A673 (cell line): ENCODE results near the gene KRT2. TPM values are rescaled to one million over a fixed set of nuclear protein-coding genes. Genes with fewer than 3 reads are reported as not detected.

Source experiments
- BruUV-seq: library from RNA; stranded (reverse); fragments of 400-500 nt; replicated peaks from 2 replicates; lab custom pipeline; 2021; lab: Mats Ljungman, UMichigan
- CTCF ChIA-PET: fragments of 300-600 bp; sonication (Branson Sonifier 250); formaldehyde crosslinking; loops from one replicate; lab custom pipeline; 2022; ENCODE audit warnings: antibody characterized with exemption; lab: Charles Lee
- POLR2A ChIA-PET: fragments of 300-600 bp; sonication (Branson Sonifier 250); formaldehyde crosslinking; loops from one replicate; lab custom pipeline; 2022; ENCODE audit warnings: antibody characterized with exemption; ENCODE audit not compliant: low non-redundant PET; lab: Charles Lee
- DNase-seq: peaks from one replicate; pipeline ENCODE4 v3.0.0-alpha.2; 2015; ENCODE audit warnings: low spot score
- H3K27ac ChIP-seq: fragments of 200-600 bp; sonication (generic); 2 replicates; pipeline ENCODE4 v1.5.1; 2016; ENCODE audit warnings: mixed run types, low read depth, mild to moderate bottlenecking, mixed read lengths, antibody characterized with exemption, low read length; ENCODE audit not compliant: poor library complexity, severe bottlenecking
- H3K27me3 ChIP-seq: fragments of 200-600 bp; sonication (generic); replicated peaks from 2 replicates; pipeline ENCODE4 v1.6.1; 2017; ENCODE audit warnings: mixed run types, low read depth, mild to moderate bottlenecking, mixed read lengths, antibody characterized with exemption, low read length; ENCODE audit not compliant: insufficient read depth, poor library complexity
- H3K36me3 ChIP-seq: fragments of 200-600 bp; sonication (generic); 2 replicates; pipeline ENCODE4 v1.6.1; 2016; ENCODE audit warnings: mixed run types, mild to moderate bottlenecking, mixed read lengths, antibody characterized with exemption, low read length; ENCODE audit not compliant: insufficient read depth, poor library complexity, severe bottlenecking
- H3K4me1 ChIP-seq: fragments of 200-600 bp; sonication (generic); 2 replicates; pipeline ENCODE4 v1.6.1; 2017; ENCODE audit warnings: mixed run types, mild to moderate bottlenecking, mixed read lengths, antibody characterized with exemption, low read length; ENCODE audit not compliant: insufficient read depth, poor library complexity, severe bottlenecking
- H3K4me3 ChIP-seq: fragments of 200-600 bp; sonication (generic); 2 replicates; pipeline ENCODE4 v1.5.1; 2016; ENCODE audit warnings: low read depth, mixed run types, mild to moderate bottlenecking, mixed read lengths, low read length; ENCODE audit not compliant: poor library complexity, severe bottlenecking
- H3K9me3 ChIP-seq: fragments of 200-600 bp; sonication (generic); 2 replicates; pipeline ENCODE4 v1.6.1; 2016; ENCODE audit warnings: mixed run types, low read depth, mild to moderate bottlenecking, mixed read lengths, antibody characterized with exemption, low read length; ENCODE audit not compliant: poor library complexity, severe bottlenecking
- CTCF ChIP-seq: fragments of 300-800, 200-600 bp; sonication (generic); conservative IDR thresholded peaks from 2 replicates; pipeline ENCODE4 v1.5.1; 2017; ENCODE audit warnings: low read depth, mild to moderate bottlenecking, antibody characterized with exemption, low read length, moderate library complexity, mixed read lengths
- EZH2 ChIP-seq: fragments of 200-600 bp; sonication (generic); IDR thresholded peaks from 2 replicates; pipeline ENCODE4 v1.6.1; 2017; ENCODE audit warnings: borderline replicate concordance, low read depth, mild to moderate bottlenecking, mixed read lengths, antibody characterized with exemption, low read length; ENCODE audit not compliant: poor library complexity, severe bottlenecking
- intact Hi-C: fragments of 100-400 bp; cut with micrococcal nuclease; formaldehyde crosslinking; loops from one replicate; pipeline ENCODE4 v1.10.0; 2022; ENCODE audit not compliant: unreplicated experiment
- total RNA-seq: library from RNA; stranded (reverse); gene quantifications from 2 replicates; pipeline ENCODE4 v1.2.3, GENCODE V29; 2021

KRT2 gene
- total RNA-seq, 1 experiment from 2014 or later = not detected

GRCh38 chr12:52682381-52682660 lies 30.3 kb upstream of the KRT2 start:
- Histone ChIP-seq H3K36me3 (no peaks in the 10 kb centered on the region), H3K4me1 (no peaks in the 10 kb centered on the region), H3K27me3 (peaks cover 7% of the 10 kb centered on the region), H3K4me3 (no peak overlapping the region), H3K9me3 (no peaks in the 10 kb centered on the region), H3K27ac (no peak overlapping the region)
- ChIA-PET POLR2A (interaction anchor here (0.6 kb wide), 1 partner anchor 453 kb away, joined by 4 read pairs; no protein-coding TSS in a partner anchor), CTCF (no interaction called here)
- no TSS peak for BruUV-seq
- intact Hi-C loops = no loop called here
- no peak for DNase-seq
- TF ChIP-seq CTCF (no peak), EZH2 (no peak)

DNA sequence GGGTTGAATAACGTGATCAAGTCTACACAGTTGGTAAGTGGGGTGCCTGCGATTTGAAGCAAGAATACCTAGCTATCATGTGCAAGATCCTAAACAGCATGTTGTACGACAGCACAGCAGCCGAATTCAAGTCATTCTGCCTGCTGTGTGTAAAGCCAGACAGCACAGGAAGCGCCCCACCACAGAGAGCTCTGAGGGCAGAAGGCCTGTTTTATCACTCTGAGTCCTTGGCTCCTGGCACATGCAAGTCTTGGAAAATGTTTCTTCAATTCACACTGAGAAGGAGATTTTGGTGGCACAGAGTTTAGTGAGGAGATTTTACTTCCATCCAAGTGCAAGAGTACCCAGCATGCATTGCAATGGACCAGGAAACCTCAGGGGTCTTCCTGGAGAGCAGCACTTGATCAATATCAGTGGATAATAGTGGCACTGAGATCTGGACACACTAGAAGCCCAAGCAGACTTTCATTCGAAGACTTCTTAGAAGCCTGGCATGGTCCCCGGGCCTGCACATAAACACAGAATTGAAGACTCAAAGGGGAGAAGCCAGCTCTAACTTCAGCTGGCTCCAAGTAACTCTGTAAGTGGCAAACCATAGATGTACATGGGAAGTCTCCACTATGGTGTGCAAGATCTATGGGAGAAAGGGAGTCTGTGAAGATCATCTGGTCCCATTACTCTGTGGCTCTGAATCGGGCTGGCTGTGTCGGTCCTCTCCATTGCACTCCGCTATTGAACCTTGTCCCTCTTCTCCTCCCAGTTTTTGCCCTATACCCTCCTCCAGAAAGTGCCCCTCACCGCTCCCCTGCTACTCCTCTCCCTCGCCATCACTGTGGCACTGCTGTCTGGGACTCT lies 29.7 kb upstream of the KRT2 start:
- no peaks in the 10 kb centered on the region for H3K36me3 ChIP-seq
- BruUV-seq = no TSS peak
- H3K4me3 ChIP-seq = no peak overlapping the region
- H3K27me3 ChIP-seq = peaks cover 7% of the 10 kb centered on the region
- ChIA-PET CTCF (no interaction called here), POLR2A (interaction anchor here (0.6 kb wide), 1 partner anchor 452 kb away, joined by 4 read pairs; no protein-coding TSS in a partner anchor)
- intact Hi-C loops = no loop called here
- H3K4me1 ChIP-seq = no peaks in the 10 kb centered on the region
- H3K27ac ChIP-seq = no peak overlapping the region
- TF ChIP-seq CTCF (no peak), EZH2 (no peak)
- no peak for DNase-seq
- H3K9me3 ChIP-seq = no peaks in the 10 kb centered on the region

DNA sequence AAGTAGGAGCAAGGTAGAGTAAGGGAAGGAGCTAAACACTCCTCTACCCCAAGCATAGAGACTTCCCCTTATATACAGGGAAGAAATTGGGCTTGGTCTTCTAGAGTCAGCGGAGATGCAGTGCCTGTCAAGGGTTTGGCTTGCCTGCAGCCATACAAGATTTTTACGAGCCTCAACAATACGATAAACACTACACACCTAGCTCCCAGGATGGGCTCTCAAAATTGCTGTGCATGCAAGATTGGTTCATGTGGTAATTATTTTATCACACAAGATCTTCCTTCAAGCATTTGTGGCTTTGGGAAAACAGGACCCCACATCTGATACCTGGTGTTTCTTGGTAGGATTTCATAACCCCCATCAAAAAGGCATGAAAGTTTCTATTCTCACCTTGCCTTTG lies 28.4 kb upstream of the KRT2 start, which contains the start of gene KRT1:
TSS of gene KRT1 (minus strand) at position 45 of the 400 bp plus-strand sequence. CDS start 59 bp downstream, outside the sequence.
- Histone ChIP-seq H3K4me1 (no peaks in the 10 kb centered on the region), H3K27me3 (peaks cover 7% of the 10 kb centered on the region), H3K27ac (no peak within 1 kb of the TSS), H3K36me3 (no peaks in the 10 kb centered on the region), H3K9me3 (no peaks in the 10 kb centered on the region), H3K4me3 (no peak within 1 kb of the TSS)
- no peak for TF ChIP-seq CTCF
- TF ChIP-seq EZH2 = no peak
- ChIA-PET CTCF (no interaction called here), POLR2A (no interaction called here)
- no TSS peak for BruUV-seq
- intact Hi-C loops = no loop called here
- no peak for DNase-seq
